ENCODE results near the gene UCK2. TPM values are rescaled to one million over a fixed set of nuclear protein-coding genes. Genes with fewer than 3 reads are reported as not detected.

Gene UCK2
- total RNA-seq, 1 donor from 2014 or later = 62.4 TPM

- no peak overlapping the region for H3K4me3 ChIP-seq (ENCODE audit: low read depth, low read length)
- no peak for TF ChIP-seq CTCF (conservative IDR thresholded peaks at IDR 0.05; ENCODE audit: low read depth, low read length)
- no peak for DNase-seq (ENCODE audit: low read depth)
Measured at GRCh38 chr1:165903672-165904071, 76.3 kb downstream of the UCK2 start.

- TF ChIP-seq CTCF (conservative IDR thresholded peaks at IDR 0.05; ENCODE audit: low read depth, low read length) = no peak
- DNase-seq (ENCODE audit: low read depth) = no peak
- H3K4me3 ChIP-seq (ENCODE audit: low read depth, low read length) = no peak overlapping the region
Measured at GRCh38 chr1:165904948-165905347, 77.5 kb downstream of the UCK2 start.

- DNase-seq (ENCODE audit: low read depth) = no peak
- no peak for TF ChIP-seq CTCF (conservative IDR thresholded peaks at IDR 0.05; ENCODE audit: low read depth, low read length)
- H3K4me3 ChIP-seq (ENCODE audit: low read depth, low read length) = no peak overlapping the region
Measured at GRCh38 chr1:165905853-165906252, 78.4 kb downstream of the UCK2 start.

GRCh38 chr1:165907256-165907857, 79.9 kb downstream of the UCK2 start:
- DNase-seq (ENCODE audit: low read depth) = no peak
- no peak overlapping the region for H3K4me3 ChIP-seq (ENCODE audit: low read depth, low read length)
- no peak for TF ChIP-seq CTCF (conservative IDR thresholded peaks at IDR 0.05; ENCODE audit: low read depth, low read length)

- DNase-seq (ENCODE audit: low read depth) = no peak
- no peak for TF ChIP-seq CTCF (conservative IDR thresholded peaks at IDR 0.05; ENCODE audit: low read depth, low read length)
- H3K4me3 ChIP-seq (ENCODE audit: low read depth, low read length) = no peak overlapping the region
Measured at GRCh38 chr1:165910764-165911421, 83.5 kb downstream of the UCK2 start.

- no peak for DNase-seq (ENCODE audit: low read depth)
- H3K4me3 ChIP-seq (ENCODE audit: low read depth, low read length) = no peak overlapping the region
- no peak for TF ChIP-seq CTCF (conservative IDR thresholded peaks at IDR 0.05; ENCODE audit: low read depth, low read length)
Measured at GRCh38 chr1:165911609-165912281, 84.3 kb downstream of the UCK2 start.
